ENCODE results near the gene IL18.

DNA sequence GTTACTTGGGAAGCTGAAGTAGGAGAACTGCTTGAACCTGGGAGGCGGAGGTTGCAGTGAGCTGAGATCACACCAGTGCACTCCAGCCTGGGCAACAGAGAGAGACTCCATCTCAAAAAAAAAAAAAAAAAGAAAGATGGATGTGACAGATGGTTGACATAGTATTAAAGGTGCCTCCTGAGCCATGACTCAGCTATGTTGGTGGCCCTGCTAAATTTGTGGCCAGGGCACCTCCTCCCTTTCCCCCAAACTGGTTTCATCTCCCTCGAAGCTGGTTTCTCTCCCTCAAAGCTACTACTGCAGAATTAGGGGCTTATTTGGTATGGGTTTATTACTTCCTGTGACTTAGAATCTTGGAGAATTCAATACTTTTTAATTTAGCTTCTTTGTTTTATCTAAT lies 45.7 kb downstream of the IL18 start:
- TF ChIP-seq, protein P1, sequence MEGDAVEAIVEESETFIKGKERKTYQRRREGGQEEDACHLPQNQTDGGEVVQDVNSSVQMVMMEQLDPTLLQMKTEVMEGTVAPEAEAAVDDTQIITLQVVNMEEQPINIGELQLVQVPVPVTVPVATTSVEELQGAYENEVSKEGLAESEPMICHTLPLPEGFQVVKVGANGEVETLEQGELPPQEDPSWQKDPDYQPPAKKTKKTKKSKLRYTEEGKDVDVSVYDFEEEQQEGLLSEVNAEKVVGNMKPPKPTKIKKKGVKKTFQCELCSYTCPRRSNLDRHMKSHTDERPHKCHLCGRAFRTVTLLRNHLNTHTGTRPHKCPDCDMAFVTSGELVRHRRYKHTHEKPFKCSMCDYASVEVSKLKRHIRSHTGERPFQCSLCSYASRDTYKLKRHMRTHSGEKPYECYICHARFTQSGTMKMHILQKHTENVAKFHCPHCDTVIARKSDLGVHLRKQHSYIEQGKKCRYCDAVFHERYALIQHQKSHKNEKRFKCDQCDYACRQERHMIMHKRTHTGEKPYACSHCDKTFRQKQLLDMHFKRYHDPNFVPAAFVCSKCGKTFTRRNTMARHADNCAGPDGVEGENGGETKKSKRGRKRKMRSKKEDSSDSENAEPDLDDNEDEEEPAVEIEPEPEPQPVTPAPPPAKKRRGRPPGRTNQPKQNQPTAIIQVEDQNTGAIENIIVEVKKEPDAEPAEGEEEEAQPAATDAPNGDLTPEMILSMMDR (IDR thresholded peaks at IDR 0.05), result no peak
- TF ChIP-seq EZH2 (IDR thresholded peaks at IDR 0.05), result no peak
- TF ChIP-seq EZH2phosphoT487 (IDR thresholded peaks at IDR 0.05), result no peak

Data from neural progenitor cell (in vitro differentiated cells).